Dedifferentiated amniotic fluid mesenchymal stem cell (primary cell): Measurements from ENCODE around the gene STX8.
A peak's percentile ranks its signal among the peaks of the same experiment; 100 is the strongest.
"Not testable (repeated sequence)": the region's sequence is repeated elsewhere in the genome, so short reads cannot be mapped to it uniquely, and the experiment has no call there.

ENCODE experiments used
- DNase-seq: peaks from one replicate; pipeline ENCODE4 v3.0.0-alpha.2; 2016; ENCODE audit errors: extremely low spot score

Gene STX8

GRCh38 chr17:9575381-9576101, at the start of gene STX8:
TSS of gene STX8 (minus strand) at chr17:9575820. CDS start at chr17:9575808, 12 bp downstream.
- peak; percentile 77 for DNase-seq

GRCh38 chr17:9622961-9623360, 47.3 kb upstream of the STX8 start:
- no peak for DNase-seq

GRCh38 chr17:9615486-9615885, 39.9 kb upstream of the STX8 start:
- DNase-seq: no peak

- no peak for DNase-seq
Measured at GRCh38 chr17:9612006-9612405, 36.4 kb upstream of the STX8 start.

GRCh38 chr17:9611557-9611956, 35.9 kb upstream of the STX8 start:
- no peak for DNase-seq

GRCh38 chr17:9607058-9607457, 31.4 kb upstream of the STX8 start:
- DNase-seq: not testable (repeated sequence)

GRCh38 chr17:9606453-9606852, 30.8 kb upstream of the STX8 start:
- no peak for DNase-seq

- DNase-seq: not testable (repeated sequence)
Measured at GRCh38 chr17:9604583-9604982, 29.0 kb upstream of the STX8 start.

- DNase-seq: no peak
Measured at GRCh38 chr17:9598661-9599060, 23.0 kb upstream of the STX8 start.

- DNase-seq: not testable (repeated sequence)
Measured at GRCh38 chr17:9597638-9598037, 22.0 kb upstream of the STX8 start.

- no peak for DNase-seq
Measured at GRCh38 chr17:9594065-9594464, 18.4 kb upstream of the STX8 start.

- DNase-seq: no peak
Measured at GRCh38 chr17:9587969-9588656, 12.5 kb upstream of the STX8 start.

GRCh38 chr17:9577373-9577709, 1.7 kb upstream of the STX8 start:
- no peak for DNase-seq

GRCh38 chr17:9576521-9577372, 1.1 kb upstream of the STX8 start, which contains the start of gene CFAP52:
TSS of gene CFAP52 (plus strand) at chr17:9576642. CDS start at chr17:9576696, 54 bp downstream.
- peak; percentile 74 for DNase-seq

GRCh38 chr17:9571201-9571600, 4.4 kb downstream of the STX8 start:
- no peak for DNase-seq

- DNase-seq: no peak
Measured at GRCh38 chr17:9568957-9569588, 6.5 kb downstream of the STX8 start.

- no peak for DNase-seq
Measured at GRCh38 chr17:9568004-9568403, 7.6 kb downstream of the STX8 start.

- not testable (repeated sequence) for DNase-seq
Measured at GRCh38 chr17:9566739-9567138, 8.9 kb downstream of the STX8 start.

- DNase-seq: no peak
Measured at GRCh38 chr17:9566067-9566466, 9.6 kb downstream of the STX8 start.

- no peak for DNase-seq
Measured at GRCh38 chr17:9564104-9564503, 11.5 kb downstream of the STX8 start.

- DNase-seq: no peak
Measured at GRCh38 chr17:9557857-9558256, 17.8 kb downstream of the STX8 start.

GRCh38 chr17:9557161-9557755, 18.4 kb downstream of the STX8 start:
- DNase-seq: no peak
